ENCODE measurements around the gene TMEM115. TPM values are rescaled to one million over a fixed set of nuclear protein-coding genes. Genes with fewer than 3 reads are reported as not detected.
A peak's percentile ranks its signal among the peaks of the same experiment; 100 is the strongest.

The TMEM115 gene
- total RNA-seq, 1 donor from 2014 or later = 17.8 TPM

GRCh38 chr3:50322386-50323091, 36.8 kb downstream of the TMEM115 start, which contains the start of gene HYAL2:
TSS of gene HYAL2 (minus strand) at chr3:50322745. CDS start at chr3:50320489, 2,256 bp downstream.
- Mint-ChIP-seq H3K9me3 (no peaks in the 10 kb centered on the region), H3K27ac (peak within 1 kb of the TSS; percentile 92), H3K4me1 (ENCODE audit: low read depth) (peaks cover 11% of the 10 kb centered on the region), H3K36me3 (ENCODE audit: low read depth) (peaks cover 23% of the 10 kb centered on the region), H3K4me3 (ENCODE audit: low read depth) (peak within 1 kb of the TSS; percentile 74), H3K27me3 (ENCODE audit: low read depth) (no peaks in the 10 kb centered on the region)
- intact Hi-C loops (cut with micrococcal nuclease) = loop anchor here (5.0 kb wide), 1 partner anchor 85 kb away; the partner anchor contains the start of gene GNAI2
- DNase-seq (ENCODE audit: low spot score) = no peak

- DNase-seq (ENCODE audit: low spot score) = no peak
- peaks cover 10% of the 10 kb centered on the region for H3K4me1 Mint-ChIP-seq (ENCODE audit: low read depth)
- H3K27me3 Mint-ChIP-seq (ENCODE audit: low read depth) = no peaks in the 10 kb centered on the region
- intact Hi-C loops (cut with micrococcal nuclease) = loop anchor here (5.0 kb wide), 1 partner anchor 85 kb away; the partner anchor contains the start of gene GNAI2
- peaks cover 23% of the 10 kb centered on the region for H3K36me3 Mint-ChIP-seq (ENCODE audit: low read depth)
- peak overlapping the region; percentile 74 for H3K4me3 Mint-ChIP-seq (ENCODE audit: low read depth)
- no peaks in the 10 kb centered on the region for H3K9me3 Mint-ChIP-seq
- no peak overlapping the region for H3K27ac Mint-ChIP-seq
Measured at GRCh38 chr3:50322115-50322385, 37.3 kb downstream of the TMEM115 start.

GRCh38 chr3:50321336-50322114, 37.8 kb downstream of the TMEM115 start:
- peak; percentile 84 for DNase-seq (ENCODE audit: low spot score)
- intact Hi-C loops (cut with micrococcal nuclease) = loop anchor here (1.0 to 5.0 kb wide), 2 partner anchors 22 to 84 kb away; partner anchors contain the start of genes GNAI2, HYAL3 and NAA80
- Mint-ChIP-seq H3K36me3 (ENCODE audit: low read depth) (peaks cover 26% of the 10 kb centered on the region), H3K4me3 (ENCODE audit: low read depth) (peak overlapping the region; percentile 74), H3K27ac (peak overlapping the region; percentile 92), H3K9me3 (no peaks in the 10 kb centered on the region), H3K4me1 (ENCODE audit: low read depth) (peaks cover 11% of the 10 kb centered on the region), H3K27me3 (ENCODE audit: low read depth) (no peaks in the 10 kb centered on the region)

DNA sequence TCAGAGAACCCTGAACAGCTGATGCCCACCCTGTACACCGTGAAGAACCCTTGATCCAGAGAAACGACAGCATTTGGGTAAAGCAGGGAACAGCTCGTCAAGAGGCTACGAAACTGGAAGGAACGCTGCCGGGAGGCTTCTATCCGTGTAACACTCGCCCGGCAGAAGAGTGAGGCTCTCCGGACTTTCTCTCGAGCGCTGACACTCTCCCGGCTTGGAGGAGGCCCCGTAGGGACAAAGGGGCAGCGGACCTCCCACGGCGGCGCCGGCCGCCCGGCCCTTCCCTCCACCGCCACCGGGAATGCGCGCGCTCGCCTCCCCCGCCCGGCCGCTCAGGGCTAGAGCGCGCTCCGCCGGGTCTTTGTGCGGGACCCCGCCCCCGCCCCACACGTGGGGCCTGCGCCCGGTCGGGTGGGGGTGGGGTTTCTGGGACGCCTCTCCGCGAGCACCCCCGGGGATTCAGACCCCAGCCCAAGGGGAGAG, 38.4 kb downstream of the TMEM115 start:
- DNase-seq (ENCODE audit: low spot score) = no peak
- intact Hi-C loops (cut with micrococcal nuclease) = loop anchor here (1.0 to 5.0 kb wide), 2 partner anchors 22 to 84 kb away; partner anchors contain the start of genes GNAI2, HYAL3 and NAA80
- H3K4me3 Mint-ChIP-seq (ENCODE audit: low read depth) = peak overlapping the region; percentile 89
- no peaks in the 10 kb centered on the region for H3K9me3 Mint-ChIP-seq
- no peaks in the 10 kb centered on the region for H3K27me3 Mint-ChIP-seq (ENCODE audit: low read depth)
- H3K4me1 Mint-ChIP-seq (ENCODE audit: low read depth) = peaks cover 13% of the 10 kb centered on the region
- H3K27ac Mint-ChIP-seq = no peak overlapping the region
- peaks cover 30% of the 10 kb centered on the region for H3K36me3 Mint-ChIP-seq (ENCODE audit: low read depth)

GRCh38 chr3:50319894-50320625, 39.3 kb downstream of the TMEM115 start:
- intact Hi-C loops (cut with micrococcal nuclease) = loop anchor here (5.0 kb wide), 1 partner anchor 83 kb away; the partner anchor contains the start of gene GNAI2
- Mint-ChIP-seq H3K9me3 (no peaks in the 10 kb centered on the region), H3K4me1 (ENCODE audit: low read depth) (peaks cover 13% of the 10 kb centered on the region), H3K27ac (no peak overlapping the region), H3K36me3 (ENCODE audit: low read depth) (peaks cover 25% of the 10 kb centered on the region), H3K27me3 (ENCODE audit: low read depth) (no peaks in the 10 kb centered on the region), H3K4me3 (ENCODE audit: low read depth) (peak overlapping the region; percentile 89)
- no peak for DNase-seq (ENCODE audit: low spot score)

DNA sequence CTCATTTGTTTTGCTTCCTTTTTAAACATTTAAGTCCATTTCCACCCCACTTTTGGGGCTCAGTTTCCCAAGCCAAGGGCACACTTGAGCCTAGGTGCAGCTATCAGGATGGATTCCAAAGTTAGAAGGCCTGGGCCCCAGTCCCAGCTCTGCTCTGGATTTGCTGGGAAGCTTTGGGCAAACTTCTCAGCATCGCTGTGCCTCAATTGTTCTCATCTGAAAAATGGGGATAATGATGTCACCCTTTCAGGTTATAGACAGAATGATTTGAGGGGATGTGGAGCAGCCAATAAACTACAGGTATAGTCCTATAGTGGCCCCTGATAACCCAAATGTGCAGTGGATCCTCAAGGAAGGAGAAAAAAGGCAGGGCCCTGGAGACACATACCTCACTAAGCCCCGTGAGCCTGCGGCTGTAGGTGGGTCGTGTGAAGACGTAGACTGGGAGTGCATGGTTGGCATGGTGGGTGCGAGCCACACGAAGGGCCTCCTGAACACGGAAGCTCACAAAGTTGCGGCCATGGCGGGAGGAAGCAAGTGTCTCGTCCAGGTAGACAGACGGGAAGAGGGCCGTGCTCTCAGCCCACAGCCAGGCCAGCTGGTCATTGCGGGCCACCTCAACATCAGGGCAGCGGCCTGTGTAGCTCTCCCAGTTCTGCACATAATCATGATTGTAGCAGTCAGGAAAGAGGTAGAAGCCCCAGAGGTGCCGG, 40.0 kb downstream of the TMEM115 start:
- H3K4me3 Mint-ChIP-seq (ENCODE audit: low read depth) = peak overlapping the region; percentile 37

GRCh38 chr3:50318615-50319014, 40.7 kb downstream of the TMEM115 start:
- Mint-ChIP-seq H3K27ac (no peak overlapping the region), H3K4me3 (ENCODE audit: low read depth) (peak overlapping the region; percentile 37), H3K4me1 (ENCODE audit: low read depth) (peaks cover 13% of the 10 kb centered on the region), H3K9me3 (no peaks in the 10 kb centered on the region), H3K36me3 (ENCODE audit: low read depth) (peaks cover 19% of the 10 kb centered on the region), H3K27me3 (ENCODE audit: low read depth) (no peaks in the 10 kb centered on the region)
- intact Hi-C loops (cut with micrococcal nuclease) = no loop called here
- DNase-seq (ENCODE audit: low spot score) = no peak

More for the DNA sequence above, 40.0 kb downstream of the TMEM115 start:
- intact Hi-C loops (cut with micrococcal nuclease) = no loop called here
- no peaks in the 10 kb centered on the region for H3K27me3 Mint-ChIP-seq (ENCODE audit: low read depth)
- peaks cover 13% of the 10 kb centered on the region for H3K4me1 Mint-ChIP-seq (ENCODE audit: low read depth)
- no peaks in the 10 kb centered on the region for H3K9me3 Mint-ChIP-seq
- H3K36me3 Mint-ChIP-seq (ENCODE audit: low read depth) = peaks cover 19% of the 10 kb centered on the region
- DNase-seq (ENCODE audit: low spot score) = no peak
- H3K27ac Mint-ChIP-seq = no peak overlapping the region

DNA sequence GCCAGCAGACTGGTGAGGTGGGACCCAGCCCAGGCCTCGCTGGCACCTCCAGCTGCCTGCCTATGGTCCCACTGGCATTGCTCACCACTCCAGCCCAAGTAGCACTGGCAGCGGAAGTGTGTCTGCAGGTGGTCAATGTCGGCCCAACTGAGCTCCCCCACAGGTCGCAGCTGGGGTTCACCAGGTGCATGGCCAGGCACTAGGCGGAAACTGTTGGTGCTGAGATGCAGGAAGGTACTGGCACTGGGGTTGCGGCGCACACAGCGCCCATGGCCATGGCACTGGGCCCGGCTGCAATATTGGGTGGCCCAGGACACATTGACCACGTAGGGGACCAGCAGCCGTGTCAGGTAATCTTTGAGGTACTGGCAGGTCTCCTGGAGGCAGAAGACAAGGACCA, 41.2 kb downstream of the TMEM115 start:
- no peaks in the 10 kb centered on the region for H3K27me3 Mint-ChIP-seq (ENCODE audit: low read depth)
- intact Hi-C loops (cut with micrococcal nuclease) = no loop called here
- no peak overlapping the region for H3K27ac Mint-ChIP-seq
- peak overlapping the region; percentile 37 for H3K4me3 Mint-ChIP-seq (ENCODE audit: low read depth)
- no peak for DNase-seq (ENCODE audit: low spot score)
- H3K4me1 Mint-ChIP-seq (ENCODE audit: low read depth) = peaks cover 13% of the 10 kb centered on the region
- H3K9me3 Mint-ChIP-seq = no peaks in the 10 kb centered on the region
- peaks cover 19% of the 10 kb centered on the region for H3K36me3 Mint-ChIP-seq (ENCODE audit: low read depth)

DNA sequence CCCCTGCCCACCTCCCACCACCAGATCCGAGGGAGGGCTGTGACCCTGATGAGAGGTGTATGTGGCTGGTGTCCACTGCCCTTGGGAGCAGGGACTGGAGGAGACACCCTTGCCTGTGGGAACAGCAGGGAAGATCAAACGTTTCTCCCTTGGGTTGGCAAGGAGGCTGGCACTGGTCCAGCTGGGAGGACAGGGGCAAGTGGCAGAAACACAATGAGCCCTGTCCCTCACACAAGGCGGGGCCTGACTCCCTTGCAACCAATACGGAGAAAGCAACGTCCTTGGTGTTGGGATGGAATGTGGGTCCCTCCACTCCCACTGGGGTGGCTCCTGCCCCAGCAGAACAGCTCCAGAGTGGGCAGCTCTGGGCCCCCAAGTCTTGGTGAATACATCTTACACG, 42.0 kb downstream of the TMEM115 start:
- H3K27me3 Mint-ChIP-seq (ENCODE audit: low read depth) = no peaks in the 10 kb centered on the region
- intact Hi-C loops (cut with micrococcal nuclease) = no loop called here
- no peaks in the 10 kb centered on the region for H3K9me3 Mint-ChIP-seq
- H3K4me3 Mint-ChIP-seq (ENCODE audit: low read depth) = no peak overlapping the region
- H3K4me1 Mint-ChIP-seq (ENCODE audit: low read depth) = peaks cover 13% of the 10 kb centered on the region
- no peak overlapping the region for H3K27ac Mint-ChIP-seq
- DNase-seq (ENCODE audit: low spot score) = no peak
- H3K36me3 Mint-ChIP-seq (ENCODE audit: low read depth) = peaks cover 19% of the 10 kb centered on the region

- H3K27me3 Mint-ChIP-seq (ENCODE audit: low read depth) = no peaks in the 10 kb centered on the region
- H3K4me3 Mint-ChIP-seq (ENCODE audit: low read depth) = no peak overlapping the region
Measured at GRCh38 chr3:50316657-50317242, 42.6 kb downstream of the TMEM115 start.

GRCh38 chr3:50314816-50315215, 44.5 kb downstream of the TMEM115 start:
- Mint-ChIP-seq H3K4me3 (ENCODE audit: low read depth) (no peak overlapping the region), H3K36me3 (ENCODE audit: low read depth) (peaks cover 21% of the 10 kb centered on the region), H3K27ac (no peak overlapping the region), H3K27me3 (ENCODE audit: low read depth) (no peaks in the 10 kb centered on the region), H3K9me3 (peaks cover under 1% of the 10 kb centered on the region), H3K4me1 (ENCODE audit: low read depth) (peaks cover 11% of the 10 kb centered on the region)
- DNase-seq (ENCODE audit: low spot score) = no peak
- intact Hi-C loops (cut with micrococcal nuclease) = no loop called here

More at GRCh38 chr3:50316657-50317242, 42.6 kb downstream of the TMEM115 start:
- peaks cover 13% of the 10 kb centered on the region for H3K4me1 Mint-ChIP-seq (ENCODE audit: low read depth)
- H3K9me3 Mint-ChIP-seq = no peaks in the 10 kb centered on the region
- peaks cover 19% of the 10 kb centered on the region for H3K36me3 Mint-ChIP-seq (ENCODE audit: low read depth)
- intact Hi-C loops (cut with micrococcal nuclease) = no loop called here
- no peak for DNase-seq (ENCODE audit: low spot score)
- H3K27ac Mint-ChIP-seq = peak overlapping the region; percentile 40
